PC-3 (cell line): Measurements from ENCODE around the gene UBQLN4. TPM values are rescaled to one million over a fixed set of nuclear protein-coding genes. Genes with fewer than 3 reads are reported as not detected.

Experiments used
- ATAC-seq: fragments of 200-7000 bp; cut with Tn5 transposase; 2 replicates; pipeline ENCODE4 v1.9.1; 2020; ENCODE audit warnings: mild to moderate bottlenecking, moderate library complexity
- BruUV-seq: library from RNA; stranded (reverse); fragments of 400-500 nt; replicated peaks from 2 replicates; lab custom pipeline; 2021; lab: Mats Ljungman, UMichigan
- CTCF ChIA-PET: fragments of 300-600 bp; sonication (Branson Sonifier 250); formaldehyde crosslinking; loops from one replicate; lab custom pipeline; 2022; ENCODE audit warnings: antibody characterized with exemption; lab: Charles Lee
- POLR2A ChIA-PET: fragments of 300-600 bp; sonication (Branson Sonifier 250); formaldehyde crosslinking; loops from one replicate; lab custom pipeline; 2022; ENCODE audit warnings: antibody characterized with exemption; ENCODE audit not compliant: unreplicated experiment; lab: Charles Lee
- DNase-seq: peaks from one replicate; pipeline ENCODE4 v3.0.0-alpha.2; 2015
- H2AFZ ChIP-seq: fragments of 300-600 bp; sonication (generic); 2 replicates; pipeline ENCODE4 v1.6.0; 2016; ENCODE audit warnings: antibody characterized with exemption, low read length
- H3F3A ChIP-seq: fragments of 300-600 bp; sonication (generic); one replicate; pipeline ENCODE4 v1.6.0; 2017; ENCODE audit warnings: antibody characterized with exemption, low read length, control low read depth, mild to moderate bottlenecking; ENCODE audit not compliant: unreplicated experiment
- H3K27ac ChIP-seq: fragments of 300-600 bp; sonication (generic); 2 replicates; pipeline ENCODE4 v1.5.1; 2016; ENCODE audit warnings: mild to moderate bottlenecking, low read length
- H3K27me3 ChIP-seq: fragments of 300-600 bp; sonication (generic); 2 replicates; pipeline ENCODE4 v1.6.1; 2016; ENCODE audit warnings: low read length, mixed read lengths
- H3K36me3 ChIP-seq: fragments of 300-600 bp; sonication (generic); 2 replicates; pipeline ENCODE4 v1.6.1; 2016; ENCODE audit warnings: low read depth, mixed run types, low read length, mixed read lengths
- H3K4me1 ChIP-seq: fragments of 300-600 bp; sonication (generic); 2 replicates; pipeline ENCODE4 v1.5.1; 2016; ENCODE audit warnings: low read length; ENCODE audit not compliant: insufficient read depth
- H3K4me2 ChIP-seq: fragments of 300-600 bp; sonication (generic); 2 replicates; pipeline ENCODE4 v1.6.0; 2016; ENCODE audit warnings: low read length
- H3K4me3 ChIP-seq: fragments of 300-600 bp; sonication (generic); 2 replicates; pipeline ENCODE4 v1.5.1; 2016; ENCODE audit warnings: mild to moderate bottlenecking, low read length, mixed read lengths
- H3K79me2 ChIP-seq: fragments of 300-600 bp; sonication (generic); 2 replicates; pipeline ENCODE4 v1.6.1; 2017; ENCODE audit warnings: low read length, mixed read lengths
- H3K9ac ChIP-seq: fragments of 300-600 bp; sonication (generic); 2 replicates; pipeline ENCODE4 v1.6.0; 2016; ENCODE audit warnings: mild to moderate bottlenecking, low read length
- H3K9me2 ChIP-seq: fragments of 300-600 bp; sonication (generic); replicated peaks from 2 replicates; pipeline ENCODE4 v1.6.1; 2016; ENCODE audit warnings: mixed run types, low read length, mixed read lengths
- H3K9me3 ChIP-seq: fragments of 300-600 bp; sonication (generic); 2 replicates; pipeline ENCODE4 v1.6.1; 2016; ENCODE audit warnings: low read length, mixed read lengths
- H4K20me1 ChIP-seq: fragments of 300-600 bp; sonication (generic); 2 replicates; pipeline ENCODE4 v1.6.1; 2016; ENCODE audit warnings: low read length, mixed read lengths
- EZH2 ChIP-seq: fragments of 300-600 bp; sonication (generic); IDR thresholded peaks from one replicate; pipeline ENCODE4 v1.6.1; 2017; ENCODE audit warnings: antibody characterized with exemption, mild to moderate bottlenecking, low read length; ENCODE audit not compliant: unreplicated experiment
- EZH2phosphoT487 ChIP-seq: fragments of 300-600 bp; sonication (generic); IDR thresholded peaks from 2 replicates; pipeline ENCODE4 v1.6.1; 2018; ENCODE audit warnings: mild to moderate bottlenecking, antibody characterized with exemption, low read length, borderline replicate concordance
- intact Hi-C: fragments of 100-400 bp; cut with micrococcal nuclease; formaldehyde crosslinking; loops from 2 replicates; pipeline ENCODE4 v1.9.0; 2023
- total RNA-seq: library from RNA; depleted of rRNA; stranded (reverse); fragments of >200 nt; gene quantifications from 2 replicates; pipeline ENCODE4 v1.2.3, GENCODE V29; 2014
- TF ChIP-seq, protein P1 (sequence below): fragments of 300-600 bp; sonication (generic); conservative IDR thresholded peaks from 2 replicates; pipeline ENCODE4 v1.5.1; 2017; ENCODE audit warnings: antibody characterized with exemption, low read depth, mild to moderate bottlenecking, low read length

The UBQLN4 gene
- total RNA-seq, 1 experiment from 2014 or later: 45.4 TPM

GRCh38 chr1:156014829-156015228 is 38.8 kb downstream of the UBQLN4 start:
- no peak for TF ChIP-seq EZH2phosphoT487
- TF ChIP-seq, protein P1, sequence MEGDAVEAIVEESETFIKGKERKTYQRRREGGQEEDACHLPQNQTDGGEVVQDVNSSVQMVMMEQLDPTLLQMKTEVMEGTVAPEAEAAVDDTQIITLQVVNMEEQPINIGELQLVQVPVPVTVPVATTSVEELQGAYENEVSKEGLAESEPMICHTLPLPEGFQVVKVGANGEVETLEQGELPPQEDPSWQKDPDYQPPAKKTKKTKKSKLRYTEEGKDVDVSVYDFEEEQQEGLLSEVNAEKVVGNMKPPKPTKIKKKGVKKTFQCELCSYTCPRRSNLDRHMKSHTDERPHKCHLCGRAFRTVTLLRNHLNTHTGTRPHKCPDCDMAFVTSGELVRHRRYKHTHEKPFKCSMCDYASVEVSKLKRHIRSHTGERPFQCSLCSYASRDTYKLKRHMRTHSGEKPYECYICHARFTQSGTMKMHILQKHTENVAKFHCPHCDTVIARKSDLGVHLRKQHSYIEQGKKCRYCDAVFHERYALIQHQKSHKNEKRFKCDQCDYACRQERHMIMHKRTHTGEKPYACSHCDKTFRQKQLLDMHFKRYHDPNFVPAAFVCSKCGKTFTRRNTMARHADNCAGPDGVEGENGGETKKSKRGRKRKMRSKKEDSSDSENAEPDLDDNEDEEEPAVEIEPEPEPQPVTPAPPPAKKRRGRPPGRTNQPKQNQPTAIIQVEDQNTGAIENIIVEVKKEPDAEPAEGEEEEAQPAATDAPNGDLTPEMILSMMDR: peak; percentile 16; the same call in 1 of the 2 replicates
- TF ChIP-seq EZH2: no peak
- no peak overlapping the region for H3K4me2 ChIP-seq
- no peaks in the 10 kb centered on the region for H3F3A ChIP-seq
- H4K20me1 ChIP-seq: 0 out of 2 replicates have a peak, but pooled peaks cover 3% of the 10 kb centered on the region
- no peak for DNase-seq
- no peak overlapping the region for H3K27ac ChIP-seq
- no TSS peak for BruUV-seq
- no peak for ATAC-seq
- peaks cover 28% of the 10 kb centered on the region for H3K79me2 ChIP-seq
- intact Hi-C loops: no loop called here
- no peaks in the 10 kb centered on the region for H3K27me3 ChIP-seq
- H3K4me1 ChIP-seq: peaks cover 4% of the 10 kb centered on the region; the same call in 1 of the 2 replicates
- no peaks in the 10 kb centered on the region for H3K9me3 ChIP-seq
- CTCF ChIA-PET: no interaction called here
- POLR2A ChIA-PET: no interaction called here
- H3K9ac ChIP-seq: no peak overlapping the region
- H3K9me2 ChIP-seq: no peaks in the 10 kb centered on the region
- H2AFZ ChIP-seq: no peak overlapping the region
- H3K36me3 ChIP-seq: peaks cover 62% of the 10 kb centered on the region
- no peak overlapping the region for H3K4me3 ChIP-seq

GRCh38 chr1:156012051-156012817 is 41.4 kb downstream of the UBQLN4 start:
- POLR2A ChIA-PET: no interaction called here
- no peaks in the 10 kb centered on the region for H3K27me3 ChIP-seq
- H3K9me2 ChIP-seq: no peaks in the 10 kb centered on the region
- H3K4me3 ChIP-seq: no peak overlapping the region
- CTCF ChIA-PET: no interaction called here
- peaks cover under 1% of the 10 kb centered on the region; the same call in 1 of the 2 replicates for H3K4me1 ChIP-seq
- H3K9me3 ChIP-seq: no peaks in the 10 kb centered on the region
- H3F3A ChIP-seq: peaks cover 4% of the 10 kb centered on the region
- H3K9ac ChIP-seq: no peak overlapping the region
- 0 out of 2 replicates have a peak, but pooled peaks cover 4% of the 10 kb centered on the region for H4K20me1 ChIP-seq
- DNase-seq (no peak), ATAC-seq (no peak)
- H3K79me2 ChIP-seq: 0 out of 2 replicates have a peak, but pooled peaks cover 7% of the 10 kb centered on the region
- H3K4me2 ChIP-seq: no peak overlapping the region
- TF ChIP-seq, protein P1: no peak
- TF ChIP-seq EZH2 (no peak), EZH2phosphoT487 (no peak)
- H3K27ac ChIP-seq: no peak overlapping the region
- intact Hi-C loops: no loop called here
- H2AFZ ChIP-seq: no peak overlapping the region
- no TSS peak for BruUV-seq
- H3K36me3 ChIP-seq: peaks cover 62% of the 10 kb centered on the region

DNA sequence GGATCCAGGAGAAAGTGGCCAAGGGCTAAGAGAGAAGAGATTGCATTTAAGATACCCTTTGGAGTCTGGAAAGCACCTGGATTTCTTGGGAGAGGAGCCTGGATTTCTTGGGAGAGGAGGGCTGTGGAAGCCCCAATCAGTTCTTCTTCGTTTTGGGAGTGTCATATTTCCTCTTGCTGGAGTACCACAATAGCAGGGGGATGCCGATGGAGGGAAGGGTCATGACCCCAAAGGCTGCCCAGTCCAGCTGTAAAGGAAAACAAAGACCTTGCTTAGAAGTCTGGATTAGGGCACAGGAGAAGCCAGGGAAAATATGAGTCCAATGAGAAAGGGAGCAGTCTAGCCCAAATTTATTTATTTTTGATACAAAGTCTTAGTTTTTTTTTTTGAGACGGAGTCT is 44.2 kb downstream of the UBQLN4 start:
- H3F3A ChIP-seq: peaks cover 10% of the 10 kb centered on the region
- CTCF ChIA-PET: no interaction called here
- H3K4me1 ChIP-seq: peaks cover 7% of the 10 kb centered on the region; the same call in 1 of the 2 replicates
- no peak overlapping the region for H2AFZ ChIP-seq
- no TSS peak for BruUV-seq
- H3K27ac ChIP-seq: no peak overlapping the region
- H3K36me3 ChIP-seq: peaks cover 49% of the 10 kb centered on the region
- POLR2A ChIA-PET: no interaction called here
- H3K9me2 ChIP-seq: no peaks in the 10 kb centered on the region
- ATAC-seq (no peak), DNase-seq (no peak)
- TF ChIP-seq EZH2 (no peak), EZH2phosphoT487 (no peak)
- TF ChIP-seq, protein P1: no peak
- H4K20me1 ChIP-seq: 0 out of 2 replicates have a peak, but pooled peaks cover 4% of the 10 kb centered on the region
- intact Hi-C loops: no loop called here
- no peak overlapping the region for H3K4me3 ChIP-seq
- no peak overlapping the region for H3K9ac ChIP-seq
- H3K79me2 ChIP-seq: no peaks in the 10 kb centered on the region
- H3K9me3 ChIP-seq: no peaks in the 10 kb centered on the region
- H3K27me3 ChIP-seq: no peaks in the 10 kb centered on the region
- H3K4me2 ChIP-seq: no peak overlapping the region
